ENCODE data around the gene FAM228A. TPM values are rescaled to one million over a fixed set of nuclear protein-coding genes. Genes with fewer than 3 reads are reported as not detected.
"Not testable (repeated sequence)": the region's sequence is repeated elsewhere in the genome, so short reads cannot be mapped to it uniquely, and the experiment has no call there.

Gene FAM228A
- total RNA-seq, 2 experiments from 2014 or later, result not detected

DNA sequence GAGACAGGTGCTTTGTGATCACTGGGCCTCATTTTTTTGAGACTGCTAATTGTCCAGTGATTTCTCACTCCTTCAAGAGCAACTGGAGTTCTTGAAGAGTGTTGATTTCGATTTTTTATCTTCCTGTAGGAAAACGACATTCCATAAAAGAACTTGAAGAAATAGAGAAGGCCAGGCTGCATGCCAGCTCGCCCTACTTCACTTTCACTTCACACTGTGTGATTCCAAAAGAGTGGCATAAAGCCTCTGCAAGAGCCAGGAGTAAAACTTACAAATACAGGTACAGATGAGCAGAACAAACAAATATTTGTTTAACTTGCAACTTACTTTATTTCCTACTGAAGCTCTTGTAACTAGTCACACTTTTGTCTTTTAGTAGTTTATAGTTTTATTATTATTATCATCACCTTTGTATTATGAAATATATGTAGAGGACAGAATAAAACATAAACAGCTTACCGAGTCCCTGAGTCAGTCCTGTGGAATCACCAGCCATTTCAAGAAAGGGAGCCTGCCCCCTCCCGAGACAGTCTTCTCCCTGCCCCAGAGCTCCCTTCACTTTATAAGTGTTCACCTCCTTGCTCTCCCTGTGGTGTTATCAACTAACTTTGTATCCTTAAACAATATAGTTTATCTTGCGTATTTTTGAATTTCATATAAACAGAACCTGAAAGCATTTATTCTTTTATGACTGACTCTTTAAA lies 8.7 kb downstream of the FAM228A start:
- intact Hi-C loops (cut with micrococcal nuclease), result no loop called here
- ATAC-seq (no peak), DNase-seq (no peak)
- peaks cover 3% of the 10 kb centered on the region for H3K36me3 Mint-ChIP-seq (ENCODE audit: low read depth)
- H3K4me3 Mint-ChIP-seq, result no peak overlapping the region
- H3K27ac Mint-ChIP-seq, result no peak overlapping the region
- H3K27me3 Mint-ChIP-seq, result no peaks in the 10 kb centered on the region
- peaks cover 6% of the 10 kb centered on the region for H3K9me3 Mint-ChIP-seq
- ChIA-PET POLR2A (no interaction called here), CTCF (interaction anchor here (0.7 to 1.4 kb wide), 3 partner anchors 16 to 99 kb away, joined by 3 to 4 read pairs (median 3); partner anchors contain the start of gene TP53I3)
- no peaks in the 10 kb centered on the region for H3K4me1 Mint-ChIP-seq (ENCODE audit: low read depth)
- TF ChIP-seq, protein P1, sequence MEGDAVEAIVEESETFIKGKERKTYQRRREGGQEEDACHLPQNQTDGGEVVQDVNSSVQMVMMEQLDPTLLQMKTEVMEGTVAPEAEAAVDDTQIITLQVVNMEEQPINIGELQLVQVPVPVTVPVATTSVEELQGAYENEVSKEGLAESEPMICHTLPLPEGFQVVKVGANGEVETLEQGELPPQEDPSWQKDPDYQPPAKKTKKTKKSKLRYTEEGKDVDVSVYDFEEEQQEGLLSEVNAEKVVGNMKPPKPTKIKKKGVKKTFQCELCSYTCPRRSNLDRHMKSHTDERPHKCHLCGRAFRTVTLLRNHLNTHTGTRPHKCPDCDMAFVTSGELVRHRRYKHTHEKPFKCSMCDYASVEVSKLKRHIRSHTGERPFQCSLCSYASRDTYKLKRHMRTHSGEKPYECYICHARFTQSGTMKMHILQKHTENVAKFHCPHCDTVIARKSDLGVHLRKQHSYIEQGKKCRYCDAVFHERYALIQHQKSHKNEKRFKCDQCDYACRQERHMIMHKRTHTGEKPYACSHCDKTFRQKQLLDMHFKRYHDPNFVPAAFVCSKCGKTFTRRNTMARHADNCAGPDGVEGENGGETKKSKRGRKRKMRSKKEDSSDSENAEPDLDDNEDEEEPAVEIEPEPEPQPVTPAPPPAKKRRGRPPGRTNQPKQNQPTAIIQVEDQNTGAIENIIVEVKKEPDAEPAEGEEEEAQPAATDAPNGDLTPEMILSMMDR (IDR thresholded peaks at IDR 0.05), result no peak

DNA sequence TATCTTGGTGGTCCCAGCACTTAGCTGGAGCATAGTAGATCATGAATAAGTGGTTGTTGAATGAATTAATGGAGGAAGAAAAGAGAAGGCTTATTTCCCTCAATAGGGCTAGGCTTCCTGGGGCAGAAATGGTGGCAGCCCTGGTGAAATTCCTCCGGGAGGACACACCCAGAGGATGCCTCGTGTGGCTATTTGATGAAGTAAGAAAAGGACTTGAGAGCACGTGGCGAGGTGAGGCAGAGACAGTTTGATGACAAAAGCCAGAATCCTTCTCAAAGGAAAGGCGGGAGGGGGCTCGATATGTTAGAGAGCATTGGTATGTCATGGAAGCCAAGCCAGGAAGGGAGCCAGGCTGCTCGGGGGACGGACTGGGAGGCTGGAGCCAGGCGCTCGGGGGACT lies 14.7 kb downstream of the FAM228A start:
- Mint-ChIP-seq H3K4me3 (no peak overlapping the region), H3K27me3 (no peaks in the 10 kb centered on the region), H3K9me3 (peaks cover 12% of the 10 kb centered on the region), H3K4me1 (ENCODE audit: low read depth) (no peaks in the 10 kb centered on the region), H3K27ac (no peak overlapping the region), H3K36me3 (ENCODE audit: low read depth) (peaks cover 3% of the 10 kb centered on the region)
- ATAC-seq (no peak), DNase-seq (no peak)
- ChIA-PET CTCF (no interaction called here), POLR2A (no interaction called here)
- TF ChIP-seq, protein P1 (IDR thresholded peaks at IDR 0.05), result no peak
- intact Hi-C loops (cut with micrococcal nuclease), result no loop called here

DNA sequence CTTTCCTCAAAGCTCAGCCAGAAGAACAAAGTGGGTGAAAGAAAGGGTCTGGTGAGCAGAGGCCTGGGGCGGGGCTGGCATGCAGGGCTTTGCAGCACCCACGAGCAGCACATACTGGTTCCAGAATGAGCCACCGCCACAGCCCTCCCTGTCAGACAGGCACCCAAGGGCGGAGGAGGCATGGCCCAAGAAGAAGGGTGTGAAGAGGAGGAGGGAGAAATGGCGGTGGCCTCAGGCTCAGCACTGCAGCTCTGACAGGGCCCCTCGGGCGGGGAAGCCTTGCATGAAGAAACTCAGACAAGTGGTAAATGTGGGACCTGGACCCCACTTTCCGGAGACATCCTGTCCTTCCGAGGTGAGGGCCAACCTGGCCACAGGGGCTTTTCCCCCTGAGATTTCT lies 15.7 kb downstream of the FAM228A start:
- ChIA-PET POLR2A (no interaction called here), CTCF (no interaction called here)
- Mint-ChIP-seq H3K27me3 (no peaks in the 10 kb centered on the region), H3K27ac (no peak overlapping the region), H3K9me3 (peaks cover 12% of the 10 kb centered on the region), H3K36me3 (ENCODE audit: low read depth) (peaks cover 3% of the 10 kb centered on the region), H3K4me3 (no peak overlapping the region), H3K4me1 (ENCODE audit: low read depth) (no peaks in the 10 kb centered on the region)
- intact Hi-C loops (cut with micrococcal nuclease), result no loop called here
- DNase-seq (no peak), ATAC-seq (no peak)
- TF ChIP-seq, protein P1 (IDR thresholded peaks at IDR 0.05), result no peak

DNA sequence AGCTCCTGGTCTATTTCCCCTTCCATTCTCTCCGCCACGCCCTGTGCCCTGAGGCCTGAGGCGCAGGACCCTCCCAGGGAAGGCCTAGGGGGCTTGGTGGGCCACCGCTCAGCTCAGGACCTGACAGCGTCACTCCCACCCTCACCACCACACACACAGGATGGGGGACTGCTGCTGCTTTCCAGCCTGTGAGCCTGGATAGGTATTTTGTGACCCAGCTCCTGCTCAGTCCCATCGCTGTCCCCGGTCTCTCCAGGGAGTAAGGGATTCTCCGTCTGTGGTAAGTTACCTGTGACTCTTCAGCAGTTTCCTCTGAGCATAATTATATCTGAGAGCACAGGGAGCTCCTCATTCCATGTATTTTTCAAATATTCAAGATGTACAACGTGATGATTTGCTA lies 16.3 kb downstream of the FAM228A start:
- DNase-seq, result no peak
- Mint-ChIP-seq H3K27ac (no peak overlapping the region), H3K9me3 (peaks cover 12% of the 10 kb centered on the region), H3K4me3 (no peak overlapping the region), H3K4me1 (ENCODE audit: low read depth) (no peaks in the 10 kb centered on the region), H3K36me3 (ENCODE audit: low read depth) (peaks cover 3% of the 10 kb centered on the region), H3K27me3 (no peaks in the 10 kb centered on the region)
- no peak for ATAC-seq
- ChIA-PET POLR2A (no interaction called here), CTCF (no interaction called here)
- TF ChIP-seq, protein P1 (IDR thresholded peaks at IDR 0.05), result no peak
- intact Hi-C loops (cut with micrococcal nuclease), result no loop called here

DNA sequence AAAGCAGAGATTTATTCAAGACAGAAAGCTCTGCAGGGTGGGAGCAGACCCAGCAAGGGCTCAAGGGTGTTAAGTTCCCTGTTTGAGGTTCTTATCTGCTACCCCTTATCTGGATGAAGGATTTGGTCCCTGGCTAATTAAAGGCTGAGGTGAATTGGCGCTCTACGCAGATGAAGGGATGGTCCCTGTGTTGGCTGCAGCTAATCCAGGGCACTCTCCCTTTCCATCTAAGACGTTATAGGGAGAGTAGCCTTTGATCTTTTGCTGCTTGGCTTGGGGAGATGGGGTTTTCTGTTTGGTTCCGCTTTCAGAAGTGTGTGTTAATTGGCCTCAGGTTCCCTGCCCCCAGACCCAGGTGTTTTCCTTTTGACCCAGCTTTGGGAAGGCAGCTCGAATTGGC lies 17.0 kb downstream of the FAM228A start:
- ATAC-seq, result no peak
- Mint-ChIP-seq H3K27me3 (no peaks in the 10 kb centered on the region), H3K9me3 (peaks cover 12% of the 10 kb centered on the region), H3K4me1 (ENCODE audit: low read depth) (no peaks in the 10 kb centered on the region), H3K27ac (no peak overlapping the region), H3K4me3 (no peak overlapping the region), H3K36me3 (ENCODE audit: low read depth) (peaks cover 3% of the 10 kb centered on the region)
- ChIA-PET CTCF (no interaction called here), POLR2A (no interaction called here)
- TF ChIP-seq, protein P1 (IDR thresholded peaks at IDR 0.05), result no peak
- DNase-seq, result no peak
- intact Hi-C loops (cut with micrococcal nuclease), result no loop called here

DNA sequence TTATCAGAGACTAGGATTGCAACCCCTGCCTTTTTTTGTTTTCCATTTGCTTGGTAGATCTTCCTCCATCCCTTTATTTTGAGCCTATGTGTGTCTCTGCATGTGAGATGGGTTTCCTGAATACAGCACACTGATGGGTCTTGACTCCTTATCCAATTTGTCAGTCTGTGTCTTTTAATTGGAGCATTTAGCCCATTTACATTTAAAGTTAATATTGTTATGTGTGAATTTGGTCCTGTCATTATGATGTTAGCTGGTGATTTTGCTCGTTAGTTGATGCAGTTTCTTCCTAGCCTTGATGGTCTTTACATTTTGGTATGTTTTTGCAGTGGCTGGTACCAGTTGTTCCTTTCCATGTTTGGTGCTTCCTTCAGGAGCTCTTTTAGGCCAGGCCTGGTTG lies 22.4 kb downstream of the FAM228A start:
- H3K9me3 Mint-ChIP-seq; H3K4me3 Mint-ChIP-seq; POLR2A ChIA-PET; ATAC-seq; intact Hi-C loops (cut with micrococcal nuclease); H3K27ac Mint-ChIP-seq; H3K4me1 Mint-ChIP-seq (ENCODE audit: low read depth); CTCF ChIA-PET; DNase-seq; H3K27me3 Mint-ChIP-seq; H3K36me3 Mint-ChIP-seq (ENCODE audit: low read depth): not testable (repeated sequence)
